Activated CD4-positive, alpha-beta T cell treated with anti-CD3 and anti-CD28 coated beads, Interleukin-2, amount 50 U/mL, for 24 hours (primary cell): ENCODE results near the gene SCRG1.

ENCODE experiments used
- DNase-seq, 2 donors: peaks; one replicate each; pipeline ENCODE4 v3.0.0-alpha.2; 2020; ENCODE audit warnings: low read depth in 1 of 2, low spot score in 1 of 2

SCRG1 gene

GRCh38 chr4:173365359-173365996 is 33.4 kb downstream of the SCRG1 start:
- DNase-seq, result no peak

GRCh38 chr4:173362666-173363065 is 36.2 kb downstream of the SCRG1 start:
- DNase-seq, result no peak

GRCh38 chr4:173360587-173361221 is 38.2 kb downstream of the SCRG1 start:
- DNase-seq, result no peak

- no peak for DNase-seq
Observed at GRCh38 chr4:173357939-173358338, 41.0 kb downstream of the SCRG1 start.

- no peak for DNase-seq
Observed at GRCh38 chr4:173347467-173347866, 51.4 kb downstream of the SCRG1 start.

- DNase-seq, result no peak
Observed at GRCh38 chr4:173346074-173346473, 52.8 kb downstream of the SCRG1 start.

- no peak for DNase-seq
Observed at GRCh38 chr4:173345648-173346047, 53.3 kb downstream of the SCRG1 start.

GRCh38 chr4:173343832-173344397 is 55.0 kb downstream of the SCRG1 start:
- DNase-seq, result no peak

GRCh38 chr4:173337463-173337862 is 61.5 kb downstream of the SCRG1 start:
- DNase-seq, result no peak

- DNase-seq, result no peak
Observed at GRCh38 chr4:173334891-173335752, 63.8 kb downstream of the SCRG1 start.
